ENCODE measurements around the gene LRP3. TPM values are rescaled to one million over a fixed set of nuclear protein-coding genes. Genes with fewer than 3 reads are reported as not detected.
A peak's percentile ranks its signal among the peaks of the same experiment; 100 is the strongest.
"Not testable (repeated sequence)": the region's sequence is repeated elsewhere in the genome, so short reads cannot be mapped to it uniquely, and the experiment has no call there.

LRP3 gene
- 6.6 and 12.0 TPM in 2 replicates for total RNA-seq

GRCh38 chr19:33193865-33194362 is at the start of gene LRP3:
TSS of gene LRP3 (plus strand) at chr19:33194330. CDS start at chr19:33194786, 456 bp downstream.
- peak; percentile 26 for DNase-seq

GRCh38 chr19:33146209-33146608 is 47.9 kb upstream of the LRP3 start:
- no peak for DNase-seq

DNA sequence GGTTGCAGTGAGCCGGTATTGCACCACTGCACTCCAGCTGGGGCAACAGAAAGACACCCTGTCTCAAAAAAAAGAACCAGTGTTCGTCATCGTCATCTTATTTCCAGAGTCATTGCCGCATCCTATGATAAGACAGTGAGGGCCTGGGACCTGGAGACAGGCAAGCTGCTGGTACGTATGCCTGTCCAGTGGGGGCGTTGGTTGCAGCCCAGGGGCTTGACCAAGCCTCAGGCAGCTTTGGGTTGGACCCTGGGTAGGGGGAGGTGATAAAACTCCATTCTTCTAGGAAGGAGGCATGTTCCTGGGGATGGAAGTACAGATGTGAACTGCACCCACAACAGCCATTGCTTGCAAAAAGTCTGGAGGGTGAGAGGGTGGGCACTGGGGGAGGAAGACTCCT is 46.6 kb upstream of the LRP3 start:
- no peak for DNase-seq

GRCh38 chr19:33150852-33151518 is 43.1 kb upstream of the LRP3 start:
- DNase-seq: no peak

GRCh38 chr19:33152176-33152575 is 42.0 kb upstream of the LRP3 start:
- no peak for DNase-seq

DNA sequence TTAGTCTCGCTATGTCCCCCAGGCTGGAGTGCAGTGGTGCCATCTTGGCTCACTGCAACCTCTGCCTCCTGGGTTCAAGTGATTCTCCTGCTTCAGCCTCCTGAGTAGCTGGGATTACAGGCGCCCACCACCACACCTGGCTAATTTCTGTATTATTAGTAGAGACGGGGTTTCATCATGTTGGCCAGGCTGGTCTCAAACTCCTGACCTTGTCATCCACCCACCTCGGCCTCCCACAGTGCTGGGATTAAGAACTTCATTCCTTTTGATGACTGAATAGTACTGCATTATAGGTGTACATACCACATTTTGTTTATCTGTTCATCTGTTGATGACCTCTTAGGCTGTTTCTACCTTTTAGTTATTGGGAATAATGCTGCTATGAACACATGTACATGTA is 41.5 kb upstream of the LRP3 start:
- DNase-seq: not testable (repeated sequence)

DNA sequence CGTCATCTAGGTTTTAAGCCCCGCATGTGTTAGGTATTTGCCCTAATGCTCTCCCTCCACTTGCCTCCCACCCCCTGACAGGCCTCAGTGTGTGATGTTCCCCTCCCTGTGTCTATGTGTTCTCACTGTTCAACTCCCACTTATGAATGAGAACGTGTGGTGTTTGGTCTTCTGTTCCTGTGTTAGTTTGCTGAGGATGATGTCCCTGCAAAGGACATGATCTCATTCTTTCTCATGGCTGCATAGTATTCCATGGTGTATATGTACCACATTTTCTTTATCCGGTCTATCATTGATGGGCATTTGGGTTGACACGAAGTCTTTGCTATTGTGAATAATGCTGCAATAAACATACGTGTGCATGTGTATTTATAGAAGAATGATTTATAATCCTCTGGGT is 39.8 kb upstream of the LRP3 start:
- DNase-seq: not testable (repeated sequence)

DNA sequence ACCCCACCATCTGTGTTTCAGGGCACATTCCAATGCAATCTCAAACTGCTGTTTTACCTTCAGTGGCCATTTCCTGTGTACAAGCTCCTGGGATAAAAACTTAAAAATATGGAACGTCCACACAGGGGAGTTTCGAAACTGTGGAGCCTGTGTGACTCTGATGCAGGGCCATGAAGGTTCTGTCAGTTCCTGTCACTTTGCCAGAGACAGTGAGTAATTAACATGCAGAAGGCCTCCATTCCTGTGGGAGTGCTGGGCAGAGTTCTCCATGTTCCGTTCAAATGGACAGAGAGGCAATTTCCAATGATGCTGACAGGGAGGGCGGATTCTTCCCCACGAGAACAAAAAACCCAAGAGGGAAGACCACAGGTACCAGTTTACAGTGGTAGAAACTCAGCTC is 37.8 kb upstream of the LRP3 start:
- DNase-seq: no peak

- DNase-seq: no peak
Observed at GRCh38 chr19:33157906-33158305, 36.2 kb upstream of the LRP3 start.

GRCh38 chr19:33158365-33158764 is 35.8 kb upstream of the LRP3 start:
- DNase-seq: no peak

DNA sequence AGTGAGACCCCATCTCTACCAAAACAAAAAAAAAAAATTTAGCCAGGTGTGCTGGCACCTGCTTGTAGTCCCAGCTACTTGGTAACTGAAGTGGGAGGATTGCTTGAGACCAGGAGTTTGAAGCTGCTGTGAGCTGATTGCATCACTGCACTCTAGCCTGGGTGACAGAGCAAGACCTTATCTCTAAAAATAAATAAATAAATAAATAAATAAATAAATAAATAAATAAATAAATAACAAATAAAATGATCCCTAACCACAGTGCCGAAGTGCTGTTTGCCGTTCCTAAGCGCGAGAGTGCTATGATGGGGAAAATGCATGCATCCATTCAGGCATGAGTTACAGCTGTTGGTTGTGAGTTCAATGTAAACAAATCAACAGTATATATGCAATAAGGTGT is 35.0 kb upstream of the LRP3 start:
- no peak for DNase-seq

- no peak for DNase-seq
Observed at GRCh38 chr19:33159893-33160292, 34.2 kb upstream of the LRP3 start.

DNA sequence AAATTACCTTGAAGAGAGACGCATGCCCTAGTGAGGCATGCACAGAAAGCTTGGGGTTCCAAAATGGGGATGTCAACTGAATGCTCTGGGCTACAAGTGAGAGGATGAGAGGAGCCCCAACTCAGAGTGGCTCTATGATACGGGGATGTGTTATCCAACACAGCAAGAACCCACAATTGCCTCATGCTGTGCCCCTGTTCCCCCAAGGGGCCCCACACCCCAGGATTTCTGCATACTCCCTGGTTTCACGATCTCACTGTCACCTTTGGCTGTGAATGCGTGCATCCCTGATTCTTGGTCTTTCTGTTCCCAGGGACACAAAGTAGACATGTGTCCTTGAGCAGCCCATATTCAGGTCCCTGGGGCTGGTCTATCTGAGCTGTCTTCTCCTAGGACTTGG is 32.9 kb upstream of the LRP3 start:
- no peak for DNase-seq

- no peak for DNase-seq
Observed at GRCh38 chr19:33163481-33163880, 30.6 kb upstream of the LRP3 start.

DNA sequence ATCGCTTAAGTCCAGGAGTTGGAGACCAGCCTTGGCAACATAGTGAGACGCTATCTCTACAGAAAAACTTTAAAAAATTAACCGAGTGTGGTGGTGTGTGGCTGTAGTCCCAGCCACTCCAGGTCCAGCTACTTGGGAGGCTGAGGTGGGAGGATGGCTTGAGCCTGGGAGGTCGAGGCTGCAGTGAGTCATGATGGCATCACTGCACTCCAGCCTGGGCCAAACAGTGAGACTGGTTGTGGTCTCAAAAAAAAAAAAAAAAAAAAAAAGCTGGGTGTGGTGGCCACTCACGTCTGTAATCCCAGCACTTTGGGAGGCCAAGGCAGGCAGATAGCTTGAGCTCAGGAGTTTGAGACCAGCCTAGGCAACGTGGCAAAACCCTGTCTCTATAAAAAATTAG is 28.1 kb upstream of the LRP3 start:
- not testable (repeated sequence) for DNase-seq

DNA sequence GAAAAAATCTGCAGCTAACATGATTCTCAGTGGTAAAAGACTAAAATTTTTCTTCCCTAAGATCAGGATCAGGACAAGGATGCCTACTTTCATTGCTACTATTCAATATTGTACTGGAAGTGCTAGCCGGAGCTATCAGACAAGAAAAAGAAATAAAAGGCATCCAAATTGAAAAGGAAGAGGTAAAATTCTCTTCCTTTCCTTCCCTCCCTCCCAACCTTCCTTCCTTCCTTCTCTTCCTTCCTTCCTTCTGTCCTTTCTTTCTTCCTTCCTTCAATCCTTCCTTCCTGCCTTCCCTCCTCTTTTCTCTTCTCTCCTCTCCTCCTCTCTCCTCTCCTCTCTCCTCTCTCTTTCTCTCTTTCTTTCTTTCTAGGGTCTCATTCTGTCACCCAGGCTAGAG is 26.7 kb upstream of the LRP3 start:
- no peak for DNase-seq

- no peak for DNase-seq
Observed at GRCh38 chr19:33168528-33168927, 25.6 kb upstream of the LRP3 start.

- DNase-seq: no peak
Observed at GRCh38 chr19:33171222-33171795, 22.8 kb upstream of the LRP3 start.

DNA sequence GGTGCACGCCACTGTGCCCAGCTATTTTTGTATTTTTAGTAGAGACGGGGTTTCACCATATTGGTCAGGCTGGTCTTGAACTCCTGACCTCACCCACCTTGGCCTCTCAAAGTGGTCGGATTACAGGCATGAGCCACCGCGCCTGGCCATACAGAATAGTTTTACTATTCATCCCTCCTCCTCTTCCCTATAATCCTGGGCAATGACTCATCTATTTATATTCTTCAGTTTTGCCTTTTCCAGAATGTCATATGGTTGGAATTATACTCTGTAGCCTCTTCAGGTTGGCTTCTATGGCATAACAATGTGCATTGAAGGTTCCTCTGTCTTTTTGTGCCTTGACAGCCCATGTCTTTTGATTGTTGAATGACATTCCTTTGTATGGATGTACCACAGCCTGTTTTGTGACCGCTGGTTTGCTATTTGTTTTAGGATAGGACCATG is 22.2 kb upstream of the LRP3 start:
- DNase-seq: no peak

- DNase-seq: no peak
Observed at GRCh38 chr19:33174186-33174585, 19.9 kb upstream of the LRP3 start.

DNA sequence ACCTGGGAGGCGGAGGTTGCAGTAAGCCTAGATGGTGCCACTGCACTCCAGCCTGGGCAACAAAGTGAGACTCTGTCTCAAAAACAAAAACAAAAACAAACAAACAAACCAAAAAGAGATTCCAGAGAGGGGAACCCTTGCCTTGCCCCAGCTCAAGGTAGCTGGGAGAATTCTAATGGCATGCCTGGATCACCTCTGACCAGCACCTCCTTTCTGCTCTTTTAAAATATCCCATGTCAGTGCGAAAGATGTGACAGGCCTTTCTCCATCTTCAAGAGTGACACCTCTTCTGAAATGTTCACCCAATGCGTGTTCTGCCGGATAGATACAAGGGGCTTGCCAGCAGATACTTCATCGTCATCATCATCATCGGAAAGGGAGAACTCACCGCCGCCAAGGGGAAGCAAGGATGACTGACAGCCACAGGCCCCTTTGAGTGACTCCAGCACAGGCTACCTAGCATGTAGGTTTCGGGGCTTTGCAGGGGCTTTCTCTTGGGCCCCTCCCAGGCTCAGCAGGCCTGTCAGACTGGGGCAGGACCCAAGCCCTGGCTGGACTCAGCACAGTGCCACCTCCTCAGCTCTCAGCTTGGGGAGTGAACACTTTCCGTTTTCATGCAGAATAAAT is 18.9 kb upstream of the LRP3 start:
- DNase-seq: no peak

DNA sequence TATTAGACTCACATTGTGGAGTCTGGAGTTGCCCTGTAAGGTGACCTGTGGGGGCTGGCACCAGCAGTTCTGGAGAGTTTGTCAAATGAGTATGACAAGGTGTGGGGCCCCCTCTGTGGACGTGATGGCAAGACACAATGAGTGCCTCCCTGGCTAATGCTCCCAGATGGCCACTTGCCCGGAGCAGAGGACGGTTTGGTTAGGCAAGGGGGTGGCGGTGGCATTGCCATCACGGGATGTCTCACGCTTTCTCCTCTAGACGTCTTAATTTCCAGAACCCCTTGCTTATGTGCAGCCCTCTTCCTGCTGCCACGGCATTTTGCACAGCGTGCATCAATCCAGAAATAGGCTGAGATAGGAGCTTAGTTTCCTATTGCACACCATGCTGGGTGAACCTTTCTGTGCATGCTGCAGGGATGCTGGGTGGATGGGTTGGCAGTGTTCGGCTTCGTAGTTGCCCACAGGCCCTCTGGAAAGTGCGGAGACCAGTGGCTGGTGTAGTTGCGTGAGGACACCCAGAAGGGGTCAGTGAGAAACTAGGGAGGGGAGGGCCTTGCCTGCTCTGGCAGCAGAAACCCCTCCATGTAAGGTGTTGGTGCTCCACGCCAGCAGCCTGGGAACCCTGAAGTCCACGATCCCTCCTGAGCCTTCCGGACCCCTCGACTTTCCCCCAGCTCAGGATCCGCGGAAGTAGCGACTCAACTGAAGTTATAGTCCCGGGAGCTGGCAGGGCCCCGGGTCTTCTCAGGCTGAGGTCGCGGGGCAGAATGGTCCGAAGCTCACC is 18.1 kb upstream of the LRP3 start:
- DNase-seq: peak; percentile 63

Measured in dermis blood vessel endothelial cell (primary cell).